Kidney tubule cell (primary cell): ENCODE measurements around the gene ADGRG4.
"Not testable (repeated sequence)": the region's sequence is repeated elsewhere in the genome, so short reads cannot be mapped to it uniquely, and the experiment has no call there.

Source experiments
- DNase-seq: peaks from one replicate; pipeline ENCODE4 v3.0.0-alpha.2; 2018; ENCODE audit warnings: low spot score

ADGRG4 gene

DNA sequence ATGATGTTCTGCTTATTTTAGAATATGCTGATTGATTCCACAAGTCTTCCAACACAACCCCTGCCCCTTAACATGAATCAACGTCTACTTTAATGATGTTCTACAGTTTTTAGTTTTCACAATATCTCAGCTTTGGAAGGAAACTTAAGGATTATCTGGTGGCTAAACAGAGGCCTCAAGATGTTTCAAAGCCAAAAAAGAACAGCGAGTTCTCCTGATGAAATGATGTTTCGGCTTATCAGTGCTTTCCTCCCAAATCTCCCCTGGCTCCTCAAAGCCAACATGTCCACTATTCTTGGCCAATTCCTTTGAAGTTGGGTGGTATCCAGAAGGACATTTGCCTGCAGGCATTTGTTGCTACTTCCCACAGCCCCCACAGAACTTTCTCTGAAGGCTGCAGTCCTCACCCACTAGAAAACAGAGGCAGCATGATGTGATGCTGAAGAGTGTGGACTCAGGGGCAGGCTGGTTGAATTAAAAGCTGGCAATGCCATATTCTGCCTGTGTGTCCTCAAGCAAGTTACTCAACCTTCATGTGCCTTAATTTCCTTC is 87.3 kb downstream of the ADGRG4 start:
- no peak for DNase-seq

GRCh38 chrX:136390921-136391320 is 90.2 kb downstream of the ADGRG4 start:
- DNase-seq, result no peak

- DNase-seq, result peak; percentile 1
Measured at GRCh38 chrX:136395271-136395670, 94.5 kb downstream of the ADGRG4 start.

- DNase-seq, result peak; percentile 9
Measured at GRCh38 chrX:136397001-136397400, 96.2 kb downstream of the ADGRG4 start.

DNA sequence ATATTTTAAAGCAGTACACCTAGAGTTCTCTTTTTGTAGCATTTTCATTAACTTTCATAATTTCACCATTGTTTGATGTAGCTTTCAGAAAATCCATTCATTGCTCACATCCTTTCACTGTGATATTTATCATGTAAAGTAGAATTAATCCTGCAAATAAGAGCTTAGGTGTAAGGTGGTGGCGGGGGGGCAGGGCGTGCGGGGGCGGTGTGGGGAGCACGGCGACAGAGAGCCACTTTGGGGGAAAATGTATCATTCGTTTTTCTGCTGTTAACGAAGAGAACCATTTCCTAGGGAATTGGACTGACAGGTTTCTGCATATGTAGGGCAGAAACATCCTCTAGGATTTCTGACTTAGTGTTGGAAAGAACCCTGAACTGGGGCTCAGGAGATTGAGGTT is 104.4 kb downstream of the ADGRG4 start:
- DNase-seq, result no peak

- no peak for DNase-seq
Measured at GRCh38 chrX:136417806-136418205, 117.0 kb downstream of the ADGRG4 start.

DNA sequence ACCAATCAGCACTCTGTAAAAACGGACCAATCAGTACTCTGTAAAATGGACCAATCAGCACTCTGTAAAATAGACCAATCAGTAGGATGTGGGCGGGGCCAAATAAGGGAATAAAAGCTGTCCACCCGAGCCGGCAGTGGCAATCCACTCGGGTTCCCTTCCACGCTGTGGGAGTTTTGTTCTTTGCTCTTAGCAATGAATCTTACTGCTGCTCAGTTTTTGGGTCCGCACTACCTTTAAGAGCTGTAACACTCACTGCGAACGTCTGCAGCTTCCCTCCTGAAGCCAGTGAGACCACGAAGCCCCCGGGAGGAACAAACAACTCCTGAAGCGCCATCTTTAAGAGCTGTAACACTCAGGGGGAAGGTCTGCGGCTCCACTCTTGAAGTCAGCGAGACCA is 120.6 kb downstream of the ADGRG4 start:
- no peak for DNase-seq

DNA sequence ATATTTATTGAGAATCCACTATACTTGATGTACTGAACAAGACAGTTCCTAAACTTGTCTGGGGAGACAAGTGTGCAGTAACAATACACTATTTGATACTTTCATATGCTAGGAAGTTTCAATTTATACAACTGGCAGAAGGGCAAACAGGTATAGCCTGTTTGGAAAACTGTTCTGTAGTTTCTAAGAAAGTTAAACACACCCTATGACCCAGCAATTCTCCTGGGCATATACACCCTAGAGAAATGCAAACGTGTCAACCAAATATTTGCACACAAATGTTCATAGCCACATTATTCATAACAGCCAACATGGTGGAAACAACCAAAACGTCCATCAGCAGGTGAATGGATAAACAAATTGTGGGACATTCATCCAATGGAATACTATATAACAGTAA is 123.0 kb downstream of the ADGRG4 start:
- no peak for DNase-seq

DNA sequence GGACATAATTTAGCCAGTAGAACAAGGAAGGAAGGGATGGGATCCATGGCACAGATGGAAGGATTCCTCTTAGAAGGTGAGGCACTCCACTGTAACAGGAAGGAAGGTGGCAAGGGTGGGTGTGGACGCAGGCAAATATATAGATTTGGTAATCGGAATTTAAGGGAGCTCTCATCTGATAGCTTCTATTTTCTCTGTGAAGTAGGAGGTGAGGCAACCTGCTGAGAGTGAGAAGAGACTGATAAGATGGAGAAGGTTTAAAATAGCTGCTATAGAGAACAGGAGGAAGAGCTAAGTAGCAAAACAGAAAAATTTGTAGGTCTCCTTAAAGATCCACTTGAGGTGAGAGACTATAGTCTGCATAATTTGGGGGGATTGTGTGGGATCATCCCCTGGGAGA is 125.2 kb downstream of the ADGRG4 start:
- DNase-seq, result no peak

DNA sequence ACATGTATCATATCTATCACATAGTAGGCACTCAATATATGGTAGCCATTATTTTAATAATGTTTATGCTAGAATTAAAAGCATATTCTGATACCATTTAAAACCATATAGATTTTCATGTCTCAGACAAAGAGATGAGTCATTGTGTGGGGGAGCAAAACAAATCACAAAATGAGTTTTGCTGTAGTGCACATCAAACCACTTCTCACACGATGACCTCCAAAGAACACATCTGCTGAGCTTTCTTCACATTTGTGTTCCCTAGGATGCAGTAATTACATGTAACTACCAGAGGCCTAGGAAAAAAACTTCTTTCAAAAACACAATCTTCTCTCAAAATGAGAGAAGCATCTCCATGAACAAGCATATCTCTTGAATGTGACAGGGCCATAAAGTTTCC is 130.9 kb downstream of the ADGRG4 start:
- no peak for DNase-seq

DNA sequence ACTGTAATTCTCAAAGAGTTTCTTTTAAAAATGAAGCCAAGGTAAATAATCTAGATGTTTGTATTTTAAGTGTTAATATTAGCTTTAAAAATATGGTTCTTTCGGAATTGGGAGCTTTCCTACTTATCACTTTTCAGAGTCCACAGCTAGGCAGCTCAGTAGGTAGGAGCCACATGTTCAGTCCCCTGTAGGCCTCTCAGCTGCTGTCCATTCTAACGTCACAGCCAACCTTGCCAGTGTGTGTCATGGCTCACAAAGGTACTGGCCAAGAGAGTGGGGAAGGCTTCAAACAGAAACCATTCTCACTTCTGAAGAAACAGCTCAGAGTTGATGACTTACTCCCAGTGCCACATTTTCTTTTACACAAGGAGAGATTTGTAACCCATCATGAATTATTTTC is 137.0 kb downstream of the ADGRG4 start:
- DNase-seq, result no peak

GRCh38 chrX:136438192-136438591 is 137.4 kb downstream of the ADGRG4 start:
- DNase-seq, result no peak

GRCh38 chrX:136445674-136446073 is 144.9 kb downstream of the ADGRG4 start:
- DNase-seq, result not testable (repeated sequence)

DNA sequence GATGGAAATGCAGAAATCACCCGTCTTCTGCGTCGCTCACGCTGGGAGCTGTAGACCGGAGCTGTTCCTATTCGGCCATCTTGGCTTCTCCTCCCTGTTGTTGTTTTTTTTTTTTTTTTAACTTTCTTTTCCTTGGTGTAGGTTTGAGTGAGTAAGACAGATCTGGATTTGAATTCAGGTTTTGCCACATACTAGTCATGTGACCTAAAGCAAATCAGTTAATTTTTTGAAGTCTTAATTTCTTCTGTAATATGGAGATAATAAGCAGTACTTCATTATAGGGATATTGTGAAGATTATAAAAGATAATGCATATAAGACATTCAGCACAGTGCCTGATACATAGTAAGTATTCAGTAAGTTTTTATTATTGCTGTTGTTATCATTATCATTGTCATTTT is 145.4 kb downstream of the ADGRG4 start:
- DNase-seq, result no peak

DNA sequence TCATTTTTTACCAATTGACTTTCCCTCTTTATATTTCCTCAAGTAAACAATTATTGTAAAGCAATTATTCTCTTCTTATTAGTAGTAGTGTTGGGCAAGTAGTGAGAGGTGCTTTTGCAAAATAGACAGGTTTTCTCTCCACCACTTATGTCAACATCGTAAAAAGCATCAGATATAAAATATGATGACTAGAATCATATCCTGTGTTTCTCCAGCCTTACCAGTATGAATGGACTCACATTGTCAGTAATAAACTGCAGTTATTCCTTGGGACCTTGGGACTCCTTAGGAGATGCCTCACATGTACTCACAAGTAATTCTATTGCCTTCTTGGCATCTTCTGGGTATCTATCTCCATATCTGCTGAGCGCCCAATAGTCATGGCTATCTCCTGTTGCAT is 146.5 kb downstream of the ADGRG4 start:
- DNase-seq, result no peak

DNA sequence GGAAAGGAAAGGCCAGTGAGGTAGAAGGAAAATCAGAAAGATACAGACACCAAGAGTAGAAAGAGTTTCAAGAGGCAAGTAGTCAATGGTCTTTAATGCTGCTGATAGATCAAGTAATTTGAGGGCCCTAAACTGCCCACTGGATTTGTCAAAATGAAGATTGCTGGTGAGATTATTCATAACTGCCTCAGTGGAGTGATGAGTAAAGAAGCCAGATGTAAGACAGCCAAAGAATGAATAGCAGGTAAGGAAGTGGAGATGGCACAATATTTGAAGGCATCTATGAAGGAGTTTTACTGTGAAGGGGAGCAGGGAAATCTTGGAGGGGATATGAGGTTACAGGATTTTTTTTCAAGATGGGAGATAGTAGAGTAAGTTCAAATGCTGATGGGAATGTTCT is 147.2 kb downstream of the ADGRG4 start:
- DNase-seq, result no peak

- peak; percentile 6 for DNase-seq
Measured at GRCh38 chrX:136450050-136450830, 149.5 kb downstream of the ADGRG4 start.

DNA sequence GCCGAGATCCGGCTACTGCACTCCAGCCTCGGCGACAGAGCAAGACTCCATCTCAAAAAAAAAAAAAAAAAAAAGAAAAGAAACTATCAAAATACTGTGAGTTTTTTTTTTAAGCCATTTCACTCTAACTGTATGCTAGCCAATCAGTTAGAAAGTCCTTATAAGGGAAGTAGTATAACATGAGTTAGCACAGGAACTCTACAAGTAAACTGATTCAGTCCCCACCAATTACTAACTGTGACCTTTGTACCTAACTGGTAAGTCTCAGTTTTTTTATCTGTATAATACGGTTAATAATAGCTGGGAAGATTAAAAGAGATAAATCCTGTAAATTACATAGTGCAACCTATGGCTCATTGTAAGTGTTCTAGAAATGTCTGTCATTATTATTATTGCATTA is 151.9 kb downstream of the ADGRG4 start:
- no peak for DNase-seq

GRCh38 chrX:136453114-136453513 is 152.4 kb downstream of the ADGRG4 start:
- DNase-seq, result no peak

DNA sequence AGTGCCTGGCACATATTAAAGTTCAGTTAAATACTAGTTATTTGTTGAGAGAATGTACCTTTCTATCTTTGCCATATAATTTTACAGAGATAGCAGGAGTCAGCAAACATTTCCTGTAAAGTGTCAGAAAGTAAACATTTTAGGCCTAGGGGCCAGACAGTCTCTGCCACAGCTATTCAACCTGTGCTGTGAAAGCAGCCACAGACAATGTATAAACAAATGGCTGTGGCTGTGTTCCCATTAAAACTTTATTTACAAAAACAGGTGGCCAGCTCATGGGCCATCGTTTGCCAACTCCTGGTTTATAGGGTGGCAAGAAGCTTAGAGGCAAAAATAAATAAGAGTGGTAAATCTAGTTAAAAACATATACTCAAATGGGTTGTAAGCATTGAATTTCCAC is 153.0 kb downstream of the ADGRG4 start:
- no peak for DNase-seq

DNA sequence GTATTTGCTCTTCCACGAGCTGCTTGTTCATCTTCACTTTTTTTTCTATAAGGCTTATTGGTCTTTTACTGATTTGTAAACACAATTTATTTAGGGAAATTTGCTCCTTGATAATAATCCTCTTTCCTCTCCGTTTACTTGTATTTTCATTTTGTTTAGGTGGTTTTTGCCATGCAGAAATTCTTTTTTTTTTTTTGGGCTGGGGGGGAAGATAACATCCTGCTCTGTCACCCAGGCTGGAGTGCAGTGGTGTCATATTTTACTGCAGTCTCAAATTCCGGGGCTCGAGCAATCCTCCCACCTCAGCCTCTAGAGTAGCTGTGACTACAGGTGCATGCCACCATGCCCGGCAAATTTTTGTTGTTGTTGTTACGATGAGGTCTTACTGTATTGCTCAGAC is 155.4 kb downstream of the ADGRG4 start:
- DNase-seq, result no peak

- no peak for DNase-seq
Measured at GRCh38 chrX:136457303-136457917, 156.6 kb downstream of the ADGRG4 start.

DNA sequence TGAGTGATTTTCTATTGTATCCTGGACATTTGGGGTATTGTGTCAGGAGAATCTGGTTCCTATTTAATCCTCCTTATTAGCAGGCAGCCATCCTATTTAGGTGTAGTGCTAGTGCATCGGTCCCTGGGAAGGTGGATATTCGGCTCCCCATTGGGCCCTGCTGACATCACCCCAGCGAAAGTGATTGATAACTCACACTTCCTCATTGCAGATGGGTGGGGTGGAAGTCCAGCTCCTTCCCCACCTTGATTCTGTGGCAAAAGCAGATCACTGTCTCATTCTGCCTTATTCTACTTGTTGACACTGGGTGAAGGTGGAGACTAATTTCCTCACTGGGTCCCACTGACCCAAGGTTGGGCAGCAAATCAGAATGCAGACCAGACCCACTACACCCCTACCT is 163.8 kb downstream of the ADGRG4 start:
- DNase-seq, result no peak
